Skeletal muscle tissue (tissue), 4 donors: ENCODE results near the gene IL17REL. TPM values are rescaled to one million over a fixed set of nuclear protein-coding genes. Genes with fewer than 3 reads are reported as not detected.
A peak's percentile ranks its signal among the peaks of the same experiment; 100 is the strongest.

ENCODE experiments used
- H3K27ac ChIP-seq: one replicate; pipeline ENCODE4 v1.7.0; 2013; ENCODE audit warnings: mild to moderate bottlenecking, low read depth, low read length, inconsistent platforms
- H3K27me3 ChIP-seq, 3 donors: one replicate each; pipeline ENCODE4 v1.7.0; 2013; ENCODE audit warnings: low read length in 3 of 3; ENCODE audit not compliant: control insufficient read depth in 3 of 3, insufficient read depth in 3 of 3
- H3K36me3 ChIP-seq, 3 donors: one replicate each; pipeline ENCODE4 v1.7.0; 2013; ENCODE audit warnings: low read length in 3 of 3; ENCODE audit not compliant: control insufficient read depth in 3 of 3, insufficient read depth in 3 of 3
- H3K4me1 ChIP-seq, 3 donors: one replicate each; pipeline ENCODE4 v1.7.0; 2013; ENCODE audit warnings: low read length in 3 of 3, mild to moderate bottlenecking in 3 of 3; ENCODE audit not compliant: control insufficient read depth in 3 of 3, insufficient read depth in 3 of 3
- H3K4me3 ChIP-seq, 3 donors: one replicate each; pipeline ENCODE4 v1.7.0; 2013; ENCODE audit warnings: low read length in 3 of 3
- H3K9ac ChIP-seq, 3 donors: one replicate each; pipeline ENCODE4 v1.7.0; 2013; ENCODE audit warnings: low read length in 3 of 3, mild to moderate bottlenecking in 3 of 3, moderate library complexity in 2 of 3, low read depth in 1 of 3
- H3K9me3 ChIP-seq, 3 donors: one replicate each; pipeline ENCODE4 v1.7.0; 2013; ENCODE audit warnings: low read length in 3 of 3; ENCODE audit not compliant: control insufficient read depth in 3 of 3
- total RNA-seq: library from RNA; depleted of rRNA; stranded (reverse); fragments of >200 nt; gene quantifications from one replicate; pipeline ENCODE4 v1.2.3, GENCODE V29; 2014
- donor health status: Osteomylitis.

IL17REL gene
- total RNA-seq, 1 donor from 2014 or later, result not detected

- no peak overlapping the region for H3K4me3 ChIP-seq
- H3K9me3 ChIP-seq, result no peaks in the 10 kb centered on the region
- H3K9ac ChIP-seq, result peak overlapping the region in 1 of 3 donors; percentile 80
- H3K27ac ChIP-seq, result no peak overlapping the region
- peaks cover 22 to 50% (median 40%) of the 10 kb centered on the region in 3 donors for H3K4me1 ChIP-seq
- H3K36me3 ChIP-seq, result no peaks in the 10 kb centered on the region
- H3K27me3 ChIP-seq, result no peaks in the 10 kb centered on the region
Observed at GRCh38 chr22:49972163-49973017, 40.2 kb downstream of the IL17REL start.

GRCh38 chr22:49971232-49972162 is 41.1 kb downstream of the IL17REL start:
- Histone ChIP-seq H3K9ac (peak overlapping the region in 2 of 3 donors; percentile 57 to 80), H3K27ac (peak overlapping the region; percentile 79), H3K27me3 (no peaks in the 10 kb centered on the region), H3K4me3 (peak overlapping the region in 2 of 3 donors; percentile 47 to 67), H3K9me3 (no peaks in the 10 kb centered on the region), H3K36me3 (no peaks in the 10 kb centered on the region), H3K4me1 (peaks cover 31 to 59% (median 48%) of the 10 kb centered on the region in 3 donors)

- Histone ChIP-seq H3K9ac (peak overlapping the region in 2 of 3 donors; percentile 57 to 80), H3K36me3 (no peaks in the 10 kb centered on the region), H3K4me1 (peaks cover 35 to 66% (median 55%) of the 10 kb centered on the region in 3 donors), H3K27me3 (no peaks in the 10 kb centered on the region), H3K27ac (peak overlapping the region; percentile 79), H3K9me3 (no peaks in the 10 kb centered on the region), H3K4me3 (peak overlapping the region in 2 of 3 donors; percentile 47 to 67)
Observed at GRCh38 chr22:49970528-49971231, 41.9 kb downstream of the IL17REL start.

- Histone ChIP-seq H3K9me3 (no peaks in the 10 kb centered on the region), H3K4me1 (peaks cover 42 to 69% (median 62%) of the 10 kb centered on the region in 3 donors), H3K9ac (peak overlapping the region in 2 of 3 donors; percentile 4 to 70), H3K27ac (peak overlapping the region; percentile 79), H3K27me3 (no peaks in the 10 kb centered on the region), H3K36me3 (peaks cover 0 to 3% (median 0%) of the 10 kb centered on the region in 3 donors), H3K4me3 (no peak overlapping the region)
Observed at GRCh38 chr22:49969751-49970527, 42.6 kb downstream of the IL17REL start.

GRCh38 chr22:49968831-49969661 is 43.5 kb downstream of the IL17REL start:
- Histone ChIP-seq H3K9me3 (no peaks in the 10 kb centered on the region), H3K27me3 (no peaks in the 10 kb centered on the region), H3K36me3 (peaks cover 3 to 8% (median 5%) of the 10 kb centered on the region in 3 donors), H3K4me1 (peaks cover 50 to 78% (median 71%) of the 10 kb centered on the region in 3 donors), H3K27ac (peak overlapping the region; percentile 90), H3K4me3 (no peak overlapping the region), H3K9ac (peak overlapping the region in 1 of 3 donors; percentile 69)

- Histone ChIP-seq H3K36me3 (peaks cover 5 to 12% (median 8%) of the 10 kb centered on the region in 3 donors), H3K4me1 (peaks cover 56 to 84% (median 78%) of the 10 kb centered on the region in 3 donors), H3K4me3 (no peak overlapping the region), H3K27me3 (no peaks in the 10 kb centered on the region), H3K9me3 (no peaks in the 10 kb centered on the region), H3K27ac (peak overlapping the region; percentile 90), H3K9ac (peak overlapping the region in 2 of 3 donors; percentile 82 to 85)
Observed at GRCh38 chr22:49968313-49968830, 44.2 kb downstream of the IL17REL start.

- H3K9ac ChIP-seq, result peak overlapping the region; percentile 79 to 85 (median 82)
- H3K27me3 ChIP-seq, result no peaks in the 10 kb centered on the region
- H3K36me3 ChIP-seq, result peaks cover 12 to 18% (median 14%) of the 10 kb centered on the region in 3 donors
- H3K4me3 ChIP-seq, result peak overlapping the region; percentile 43 to 76 (median 57)
- H3K27ac ChIP-seq, result peak overlapping the region; percentile 90
- peaks cover 63 to 87% (median 84%) of the 10 kb centered on the region in 3 donors for H3K4me1 ChIP-seq
- no peaks in the 10 kb centered on the region for H3K9me3 ChIP-seq
Observed at GRCh38 chr22:49967706-49968208, 44.8 kb downstream of the IL17REL start.
